Fibroblast of lung (primary cell): ENCODE measurements around the gene MAP1LC3B. TPM values are rescaled to one million over a fixed set of nuclear protein-coding genes. Genes with fewer than 3 reads are reported as not detected.

Source experiments
- DNase-seq, 2 donors: peaks; one replicate each; pipeline versions ENCODE4 v3.0.0 to v3.0.0-alpha.2; 2010; ENCODE audit warnings: low read depth in 2 of 2
- H2AFZ ChIP-seq: 2 replicates; pipeline ENCODE4 v1.5.1; 2012; ENCODE audit warnings: low read length, control low read depth, inconsistent platforms
- H3K27ac ChIP-seq: 2 replicates; pipeline ENCODE4 v1.5.1; 2011; ENCODE audit warnings: low read length, control low read depth; ENCODE audit not compliant: insufficient read depth
- H3K27me3 ChIP-seq: 2 replicates; pipeline ENCODE4 v1.5.1; 2011; ENCODE audit warnings: mild to moderate bottlenecking, low read length; ENCODE audit not compliant: control insufficient read depth, insufficient read depth
- H3K36me3 ChIP-seq: 2 replicates; pipeline ENCODE4 v1.5.1; 2011; ENCODE audit warnings: low read length; ENCODE audit not compliant: control insufficient read depth, insufficient read depth
- H3K4me1 ChIP-seq: 2 replicates; pipeline ENCODE4 v1.5.1; 2011; ENCODE audit warnings: low read length; ENCODE audit not compliant: control insufficient read depth, insufficient read depth; ENCODE audit errors: extremely low read depth
- H3K4me2 ChIP-seq: 2 replicates; pipeline ENCODE4 v1.5.1; 2011; ENCODE audit warnings: low read length, control low read depth; ENCODE audit not compliant: insufficient read depth; ENCODE audit errors: extremely low read depth
- H3K4me3 ChIP-seq, 4 experiments: fragments of 200-600 bp in 1 of 4; sonication (generic) in 1 of 4; replicated peaks in 1 of 4; 2 replicates each; pipeline ENCODE4 v1.5.1; 2011 to 2016; ENCODE audit warnings: low read length in 4 of 4, low read depth in 3 of 4, mild to moderate bottlenecking in 3 of 4, control low read depth in 2 of 4, inconsistent platforms in 1 of 4, mixed read lengths in 1 of 4; ENCODE audit not compliant: insufficient read depth in 1 of 4; ENCODE audit errors: control extremely low read depth in 1 of 4
- H3K79me2 ChIP-seq: 2 replicates; pipeline ENCODE4 v1.5.1; 2012; ENCODE audit warnings: mild to moderate bottlenecking, low read length, inconsistent platforms; ENCODE audit not compliant: control insufficient read depth, insufficient read depth
- H3K9ac ChIP-seq: 2 replicates; pipeline ENCODE4 v1.5.1; 2011; ENCODE audit warnings: mild to moderate bottlenecking, low read length, control low read depth; ENCODE audit not compliant: insufficient read depth
- H3K9me3 ChIP-seq: 2 replicates; pipeline ENCODE4 v1.5.1; 2012; ENCODE audit warnings: low read depth, low read length; ENCODE audit not compliant: control insufficient read depth, insufficient read depth
- H4K20me1 ChIP-seq: 2 replicates; pipeline ENCODE4 v1.5.1; 2011; ENCODE audit warnings: low read length; ENCODE audit not compliant: control insufficient read depth, insufficient read depth; ENCODE audit errors: extremely low read depth
- CTCF ChIP-seq, 2 donors: IDR thresholded peaks in 1 of 2; conservative IDR thresholded peaks in 1 of 2; 1 replicate in 1 of 2; 2 replicates in 1 of 2; pipeline ENCODE4 v1.5.1; 2011 to 2012; ENCODE audit warnings: low read length in 2 of 2, control low read depth in 1 of 2, inconsistent platforms in 1 of 2, low read depth in 1 of 2, mild to moderate bottlenecking in 1 of 2
- EZH2 ChIP-seq: IDR thresholded peaks from 2 replicates; pipeline ENCODE4 v1.5.1; 2012; ENCODE audit warnings: low read length, control low read depth, mild to moderate bottlenecking; ENCODE audit errors: missing control alignments
- polyA minus RNA-seq: library from RNA; depleted of rRNA, polyadenylated mRNA; stranded (reverse); fragments of >200 nt; gene quantifications from 2 replicates; pipeline ENCODE4 v1.2.3, GENCODE V29; 2011; ENCODE audit warnings: low replicate concordance
- polyA plus RNA-seq, 2 donors: library from polyadenylated mRNA; depleted of rRNA in 1 of 2; stranded (reverse) in 1 of 2; unstranded in 1 of 2; fragments of >200 nt; gene quantifications; 2 replicates each; pipeline ENCODE4 v1.2.1, GENCODE V29; 2011 to 2012; ENCODE audit warnings: missing spikeins in 1 of 2
- total RNA-seq: library from RNA; depleted of rRNA; stranded (reverse); fragments of >200 nt; gene quantifications from 2 replicates; pipeline ENCODE4 v1.2.1, GENCODE V29; 2014

Gene MAP1LC3B
- 28.0 and 41.1 TPM in 2 replicates for total RNA-seq
- polyA plus RNA-seq, result 50.6 and 67.6 TPM in 2 replicates
- 83.9 and 96.1 TPM in 2 replicates for polyA plus RNA-seq (2012)
- 15.3 and 30.1 TPM in 2 replicates for polyA minus RNA-seq

DNA sequence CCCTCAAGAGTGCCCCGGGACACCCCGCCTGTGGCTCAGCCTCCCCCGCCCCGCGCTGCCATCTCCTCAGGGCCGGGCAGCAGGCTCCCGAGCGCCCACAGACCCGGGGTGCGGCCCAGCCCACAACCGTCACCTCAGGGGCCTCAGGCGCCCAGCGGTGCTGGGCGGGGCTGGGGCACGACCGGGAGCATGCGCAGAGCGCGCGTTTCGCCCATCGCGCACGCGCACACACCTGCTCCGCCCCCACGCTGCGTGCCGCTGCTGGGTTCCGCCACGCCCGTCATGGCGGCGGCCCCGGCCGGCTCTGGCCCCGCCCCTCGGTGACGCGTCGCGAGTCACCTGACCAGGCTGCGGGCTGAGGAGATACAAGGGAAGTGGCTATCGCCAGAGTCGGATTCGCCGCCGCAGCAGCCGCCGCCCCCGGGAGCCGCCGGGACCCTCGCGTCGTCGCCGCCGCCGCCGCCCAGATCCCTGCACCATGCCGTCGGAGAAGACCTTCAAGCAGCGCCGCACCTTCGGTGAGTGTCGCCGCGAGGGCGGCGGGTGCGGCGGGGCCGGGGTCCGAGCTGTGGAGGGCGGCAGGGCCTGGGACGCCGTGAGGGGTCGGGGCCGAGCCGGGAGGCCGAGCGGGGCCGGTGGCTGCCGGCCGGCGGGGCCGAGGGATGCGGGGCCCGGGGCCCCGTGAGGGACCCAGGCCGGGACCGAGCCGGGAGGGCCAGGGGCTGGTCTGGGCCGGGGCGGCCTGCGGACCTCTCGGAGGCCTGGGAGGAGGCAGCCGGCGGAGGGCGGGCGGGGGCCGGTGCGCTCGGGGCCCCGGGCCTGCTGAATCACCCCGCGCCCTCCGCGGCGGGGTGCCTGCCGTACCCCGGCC lies at the start of gene MAP1LC3B:
TSS of gene MAP1LC3B (plus strand) at position 387 of the 871 bp plus-strand sequence. CDS start at position 479, 92 bp downstream.
- Histone ChIP-seq H3K9me3 (no peaks in the 10 kb centered on the region), H3K79me2 (peaks cover 41% of the 10 kb centered on the region), H3K36me3 (no peaks in the 10 kb centered on the region), H3K27me3 (no peaks in the 10 kb centered on the region), H3K27ac (peak within 1 kb of the TSS; percentile 94), H3K9ac (peak within 1 kb of the TSS; percentile 89), H3K4me3 (peak within 1 kb of the TSS; percentile 70 to 99 (median 92)), H3K4me2 (peak within 1 kb of the TSS; percentile 97), H4K20me1 (peaks cover 3% of the 10 kb centered on the region), H3K4me1 (peaks cover 10% of the 10 kb centered on the region), H2AFZ (no peak within 1 kb of the TSS)
- TF ChIP-seq CTCF (conservative IDR thresholded peaks at IDR 0.05 in 1 of 2, IDR thresholded peaks at IDR 0.05 in 1 of 2; ENCODE audit: low read depth in 1 of 2, low read length in 2 of 2) (no peak), EZH2 (no peak)
- peak; percentile 91 to 96 for DNase-seq

- peaks cover 30% of the 10 kb centered on the region for H3K36me3 ChIP-seq
- no peak overlapping the region for H3K27ac ChIP-seq
- no peaks in the 10 kb centered on the region for H3K27me3 ChIP-seq
- H3K4me1 ChIP-seq, result no peaks in the 10 kb centered on the region
- H4K20me1 ChIP-seq, result peaks cover 2% of the 10 kb centered on the region
- no peaks in the 10 kb centered on the region for H3K9me3 ChIP-seq
- no peak overlapping the region for H3K4me3 ChIP-seq
- no peak for DNase-seq
- H2AFZ ChIP-seq, result no peak overlapping the region
- no peak overlapping the region for H3K4me2 ChIP-seq
- H3K79me2 ChIP-seq, result no peaks in the 10 kb centered on the region
- H3K9ac ChIP-seq, result no peak overlapping the region
- TF ChIP-seq CTCF (conservative IDR thresholded peaks at IDR 0.05 in 1 of 2, IDR thresholded peaks at IDR 0.05 in 1 of 2; ENCODE audit: low read depth in 1 of 2, low read length in 2 of 2) (no peak), EZH2 (no peak)
Measured at GRCh38 chr16:87342504-87342903, 49.6 kb upstream of the MAP1LC3B start.

GRCh38 chr16:87342978-87343752 lies 49.0 kb upstream of the MAP1LC3B start:
- Histone ChIP-seq H3K4me1 (no peaks in the 10 kb centered on the region), H3K4me2 (no peak overlapping the region), H3K36me3 (peaks cover 30% of the 10 kb centered on the region), H3K27me3 (no peaks in the 10 kb centered on the region), H4K20me1 (peaks cover 3% of the 10 kb centered on the region), H3K9ac (no peak overlapping the region), H3K27ac (no peak overlapping the region), H3K4me3 (no peak overlapping the region), H2AFZ (no peak overlapping the region), H3K9me3 (no peaks in the 10 kb centered on the region), H3K79me2 (no peaks in the 10 kb centered on the region)
- TF ChIP-seq CTCF (conservative IDR thresholded peaks at IDR 0.05 in 1 of 2, IDR thresholded peaks at IDR 0.05 in 1 of 2; ENCODE audit: low read depth in 1 of 2, low read length in 2 of 2), result no peak
- no peak for TF ChIP-seq EZH2
- no peak for DNase-seq
